SK-N-SH (cell line): ENCODE measurements around the gene SMYD3. TPM values are rescaled to one million over a fixed set of nuclear protein-coding genes. Genes with fewer than 3 reads are reported as not detected.

Experiments used
- CTCF ChIA-PET: fragments of 300-600, 350-600 bp; formaldehyde crosslinking; extraction: SDS; loops from one replicate; lab custom pipeline; 2021; lab: Yijun Ruan, JAX
- POLR2A ChIA-PET: fragments of 350-600 bp; sonication (Branson Sonifier 250); formaldehyde crosslinking; extraction: SDS; loops from one replicate; lab custom pipeline; 2020; ENCODE audit warnings: antibody characterized with exemption, inconsistent platforms; lab: Yijun Ruan, JAX
- DNase-seq: peaks from one replicate; pipeline ENCODE4 v3.0.0; 2012
- H2AFZ ChIP-seq: fragments of 200-600 bp; sonication (generic); 2 replicates; pipeline ENCODE4 v1.8.1; 2016; ENCODE audit warnings: antibody characterized with exemption, mild to moderate bottlenecking, low read depth
- H3F3A ChIP-seq: fragments of 200-600 bp; sonication (generic); replicated peaks from 2 replicates; pipeline ENCODE3; 2016; ENCODE audit warnings: antibody characterized with exemption, mild to moderate bottlenecking; ENCODE audit not compliant: insufficient read depth
- H3K27ac ChIP-seq, 2 experiments: fragments of 200-500 bp in 1 of 2; fragments of 200-600 bp in 1 of 2; sonication (Bioruptor generic) in 1 of 2; sonication (generic), shearing (Covaris generic) in 1 of 2; 2 replicates each; pipeline versions ENCODE4 v1.5.1 to v1.6.1; 2014 to 2016; ENCODE audit warnings: low read depth in 2 of 2, inconsistent platforms in 1 of 2, low read length in 1 of 2, mild to moderate bottlenecking in 1 of 2, mixed read lengths in 1 of 2
- H3K27me3 ChIP-seq: fragments of 200-600 bp; sonication (generic), shearing (Covaris generic); 2 replicates; pipeline ENCODE4 v1.6.1; 2016; ENCODE audit warnings: mixed run types; ENCODE audit not compliant: insufficient read depth
- H3K36me3 ChIP-seq, 2 experiments: fragments of 200-500 bp in 1 of 2; fragments of 200-600 bp in 1 of 2; sonication (Bioruptor generic) in 1 of 2; sonication (generic) in 1 of 2; replicated peaks in 1 of 2; 2 replicates each; pipeline versions ENCODE3 to v1.5.1; 2014 to 2016; ENCODE audit warnings: low read length in 1 of 2, mild to moderate bottlenecking in 1 of 2; ENCODE audit not compliant: insufficient read depth in 2 of 2, control insufficient read depth in 1 of 2
- H3K4me1 ChIP-seq, 2 experiments: fragments of 200-500 bp in 1 of 2; fragments of 200-600 bp in 1 of 2; sonication (Bioruptor generic) in 1 of 2; sonication (generic), shearing (Covaris generic) in 1 of 2; 2 replicates each; pipeline versions ENCODE4 v1.5.1 to v1.6.1; 2014 to 2016; ENCODE audit warnings: low read depth in 1 of 2, low read length in 1 of 2, mixed run types in 1 of 2; ENCODE audit not compliant: insufficient read depth in 2 of 2, control insufficient read depth in 1 of 2
- H3K4me2 ChIP-seq: fragments of 200-600 bp; sonication (generic), shearing (Covaris generic); 2 replicates; pipeline ENCODE4 v1.6.1; 2017; ENCODE audit warnings: mixed run types
- H3K4me3 ChIP-seq, 2 experiments: fragments of 200-500 bp in 1 of 2; fragments of 200-600 bp in 1 of 2; sonication (Bioruptor generic) in 1 of 2; sonication (generic), shearing (Covaris generic) in 1 of 2; 2 replicates each; pipeline versions ENCODE4 v1.5.1 to v1.8.1; 2014 to 2016; ENCODE audit warnings: low read depth in 2 of 2, inconsistent platforms in 1 of 2, low read length in 1 of 2, mild to moderate bottlenecking in 1 of 2, mixed read lengths in 1 of 2, moderate library complexity in 1 of 2
- H3K79me2 ChIP-seq: fragments of 200-600 bp; sonication (generic); 2 replicates; pipeline ENCODE4 v1.8.1; 2017; ENCODE audit warnings: mild to moderate bottlenecking; ENCODE audit not compliant: insufficient read depth
- H3K9ac ChIP-seq: fragments of 200-600 bp; sonication (generic); 2 replicates; pipeline ENCODE4 v1.6.1; 2017; ENCODE audit warnings: mixed run types
- H3K9me2 ChIP-seq: fragments of 200-600 bp; sonication (generic); 2 replicates; pipeline ENCODE4 v1.6.1; 2017; ENCODE audit warnings: mixed run types
- H3K9me3 ChIP-seq: fragments of 200-600 bp; sonication (generic); 2 replicates; pipeline ENCODE4 v1.6.1; 2017; ENCODE audit warnings: mixed run types, mild to moderate bottlenecking, moderate library complexity
- H4K20me1 ChIP-seq: fragments of 200-600 bp; sonication (generic); 2 replicates; pipeline ENCODE4 v1.6.1; 2017; ENCODE audit warnings: mild to moderate bottlenecking, mixed run types; ENCODE audit not compliant: insufficient read depth
- ELF1 ChIP-seq: IDR thresholded peaks from 2 replicates; pipeline ENCODE4 v1.4.0; 2012
- EZH2phosphoT487 ChIP-seq: fragments of 200-600 bp; sonication (generic); IDR thresholded peaks from 2 replicates; pipeline ENCODE4 v1.6.1; 2017; ENCODE audit warnings: low read depth, mixed run types, mild to moderate bottlenecking, antibody characterized with exemption, moderate library complexity, borderline replicate concordance
- FOXJ3 ChIP-seq: sonication (generic); formaldehyde crosslinking; IDR thresholded peaks from 2 replicates; pipeline ENCODE4 v1.5.1; 2020; ENCODE audit warnings: mild to moderate bottlenecking, missing genetic modification reagents
- GABPA ChIP-seq: IDR thresholded peaks from 2 replicates; pipeline ENCODE4 v1.4.0; 2012; ENCODE audit warnings: low read depth, mild to moderate bottlenecking
- GATA2 ChIP-seq: sonication (generic); formaldehyde crosslinking; IDR thresholded peaks from 2 replicates; pipeline ENCODE4 v1.5.0; 2020; ENCODE audit warnings: mild to moderate bottlenecking, missing genetic modification reagents
- MEF2A ChIP-seq: IDR thresholded peaks from 2 replicates; pipeline ENCODE4 v1.4.0; 2012; ENCODE audit warnings: low read depth, borderline replicate concordance
- MXI1 ChIP-seq: IDR thresholded peaks from 2 replicates; pipeline ENCODE4 v1.6.1; 2012; ENCODE audit warnings: mild to moderate bottlenecking, low read depth, low read length, improper control_type of control experiment
- NFIC ChIP-seq: IDR thresholded peaks from 2 replicates; pipeline ENCODE4 v1.4.0; 2012; ENCODE audit warnings: borderline replicate concordance
- NRF1 ChIP-seq: IDR thresholded peaks from 2 replicates; pipeline ENCODE4 v1.6.1; 2012; ENCODE audit warnings: low read depth, mild to moderate bottlenecking, low read length
- RAD21 ChIP-seq: IDR thresholded peaks from 2 replicates; pipeline ENCODE4 v1.6.1; 2012; ENCODE audit warnings: mild to moderate bottlenecking, low read length
- RFX5 ChIP-seq: IDR thresholded peaks from 2 replicates; pipeline ENCODE4 v1.6.1; 2012; ENCODE audit warnings: mild to moderate bottlenecking, improper control_type of control experiment, low read length
- RXRA ChIP-seq: IDR thresholded peaks from 2 replicates; pipeline ENCODE4 v1.4.0; 2012; ENCODE audit warnings: low read depth, mild to moderate bottlenecking, borderline replicate concordance
- TCF12 ChIP-seq: IDR thresholded peaks from 2 replicates; pipeline ENCODE4 v1.4.0; 2012
- USF1 ChIP-seq: IDR thresholded peaks from 2 replicates; pipeline ENCODE4 v1.4.0; 2012; ENCODE audit warnings: low read depth, borderline replicate concordance
- YY1 ChIP-seq: IDR thresholded peaks from 2 replicates; pipeline ENCODE4 v1.4.0; 2012; ENCODE audit warnings: low read depth, mild to moderate bottlenecking
- WGBS: methylation state at CpG from one replicate; pipeline ENCODE4 v1.1.6; 2017; ENCODE audit warnings: low lambda C conversion rate; 5-methylcytosine and 5-hydroxymethylcytosine counted together
- polyA plus RNA-seq, 3 experiments: library from polyadenylated mRNA; depleted of rRNA; stranded (reverse); fragments of >200 nt; gene quantifications; 2 replicates each; pipeline ENCODE4 v1.2.3, GENCODE V29; 2012
- TF ChIP-seq, protein P1 (sequence below): IDR thresholded peaks from 2 replicates; pipeline ENCODE4; 2012
- TF ChIP-seq, protein P2 (sequence below): IDR thresholded peaks from 2 replicates; pipeline ENCODE4 v1.4.0; 2012; ENCODE audit warnings: low read depth, borderline replicate concordance

SMYD3 gene
- polyA plus RNA-seq, 1 of the 3 experiments (the other 2 are of a cell fraction), result 31.4 TPM

- no peak overlapping the region for H3K4me2 ChIP-seq
- TF ChIP-seq RFX5 (no peak), YY1 (no peak), FOXJ3 (CRISPR knock-in tag) (no peak), RAD21 (no peak), MXI1 (no peak), NRF1 (no peak), RXRA (no peak), MEF2A (no peak), USF1 (no peak), TCF12 (no peak), GATA2 (CRISPR knock-in tag) (no peak), NFIC (no peak), EZH2phosphoT487 (no peak), GABPA (no peak), ELF1 (no peak)
- TF ChIP-seq, protein P1, sequence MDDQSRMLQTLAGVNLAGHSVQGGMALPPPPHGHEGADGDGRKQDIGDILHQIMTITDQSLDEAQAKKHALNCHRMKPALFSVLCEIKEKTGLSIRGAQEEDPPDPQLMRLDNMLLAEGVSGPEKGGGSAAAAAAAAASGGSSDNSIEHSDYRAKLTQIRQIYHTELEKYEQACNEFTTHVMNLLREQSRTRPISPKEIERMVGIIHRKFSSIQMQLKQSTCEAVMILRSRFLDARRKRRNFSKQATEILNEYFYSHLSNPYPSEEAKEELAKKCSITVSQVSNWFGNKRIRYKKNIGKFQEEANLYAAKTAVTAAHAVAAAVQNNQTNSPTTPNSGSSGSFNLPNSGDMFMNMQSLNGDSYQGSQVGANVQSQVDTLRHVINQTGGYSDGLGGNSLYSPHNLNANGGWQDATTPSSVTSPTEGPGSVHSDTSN, result no peak
- TF ChIP-seq, protein P2, sequence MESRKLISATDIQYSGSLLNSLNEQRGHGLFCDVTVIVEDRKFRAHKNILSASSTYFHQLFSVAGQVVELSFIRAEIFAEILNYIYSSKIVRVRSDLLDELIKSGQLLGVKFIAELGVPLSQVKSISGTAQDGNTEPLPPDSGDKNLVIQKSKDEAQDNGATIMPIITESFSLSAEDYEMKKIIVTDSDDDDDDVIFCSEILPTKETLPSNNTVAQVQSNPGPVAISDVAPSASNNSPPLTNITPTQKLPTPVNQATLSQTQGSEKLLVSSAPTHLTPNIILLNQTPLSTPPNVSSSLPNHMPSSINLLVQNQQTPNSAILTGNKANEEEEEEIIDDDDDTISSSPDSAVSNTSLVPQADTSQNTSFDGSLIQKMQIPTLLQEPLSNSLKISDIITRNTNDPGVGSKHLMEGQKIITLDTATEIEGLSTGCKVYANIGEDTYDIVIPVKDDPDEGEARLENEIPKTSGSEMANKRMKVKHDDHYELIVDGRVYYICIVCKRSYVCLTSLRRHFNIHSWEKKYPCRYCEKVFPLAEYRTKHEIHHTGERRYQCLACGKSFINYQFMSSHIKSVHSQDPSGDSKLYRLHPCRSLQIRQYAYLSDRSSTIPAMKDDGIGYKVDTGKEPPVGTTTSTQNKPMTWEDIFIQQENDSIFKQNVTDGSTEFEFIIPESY, result no peak
- no peaks in the 10 kb centered on the region for H3K9me2 ChIP-seq
- POLR2A ChIA-PET, result no interaction called here
- no peaks in the 10 kb centered on the region for H4K20me1 ChIP-seq
- no peaks in the 10 kb centered on the region for H3K27me3 ChIP-seq
- DNase-seq, result no peak
- CTCF ChIA-PET, result interaction anchor here (1.2 to 2.2 kb wide), 2 partner anchors 58 to 213 kb away, joined by 3 to 6 read pairs; no protein-coding TSS in a partner anchor
- no peaks in the 10 kb centered on the region for H3K79me2 ChIP-seq
- 85% methylated on average over 18 of the region's 18 CpGs for WGBS
- no peaks in the 10 kb centered on the region for H3K36me3 ChIP-seq
- H3K4me1 ChIP-seq, result peaks cover 0 to 28% of the 10 kb centered on the region in 2 experiments; a peak in 2 of 4 replicates
- H3K4me3 ChIP-seq, result no peak overlapping the region
- no peaks in the 10 kb centered on the region for H3K9me3 ChIP-seq
- H3K27ac ChIP-seq, result no peak overlapping the region
- no peak overlapping the region for H2AFZ ChIP-seq
- no peaks in the 10 kb centered on the region for H3F3A ChIP-seq
- H3K9ac ChIP-seq, result no peak overlapping the region
Observed at GRCh38 chr1:246067432-246068216, 439.5 kb downstream of the SMYD3 start.
